PC-9 (cell line): ENCODE data around the gene CPED1. TPM values are rescaled to one million over a fixed set of nuclear protein-coding genes. Genes with fewer than 3 reads are reported as not detected.

Source experiments
- BruUV-seq: library from RNA; stranded (reverse); fragments of 400-500 nt; replicated peaks from 2 replicates; lab custom pipeline; 2021; lab: Mats Ljungman, UMichigan
- CTCF ChIA-PET: fragments of 300-600 bp; sonication (Branson Sonifier 250); formaldehyde crosslinking; loops from one replicate; lab custom pipeline; 2022; ENCODE audit warnings: antibody characterized with exemption; lab: Charles Lee
- POLR2A ChIA-PET: fragments of 300-600 bp; sonication (Branson Sonifier 250); formaldehyde crosslinking; loops from one replicate; lab custom pipeline; 2022; ENCODE audit warnings: antibody characterized with exemption; ENCODE audit not compliant: unreplicated experiment; lab: Charles Lee
- DNase-seq, 2 experiments: peaks; one replicate each; pipeline versions ENCODE4 v3.0.0 to v3.0.0-alpha.2; 2015 to 2022; ENCODE audit warnings: mixed read lengths in 1 of 2
- H2AFZ ChIP-seq: fragments of 200-600 bp; sonication (generic); 2 replicates; pipeline ENCODE4 v1.8.1; 2017; ENCODE audit warnings: antibody characterized with exemption
- H3F3A ChIP-seq: fragments of 200-600 bp; sonication (generic); 2 replicates; pipeline ENCODE4 v1.8.1; 2017; ENCODE audit warnings: antibody characterized with exemption, mild to moderate bottlenecking, low read depth; ENCODE audit not compliant: insufficient read depth
- H3K27ac ChIP-seq: fragments of 200-600 bp; sonication (generic); 2 replicates; pipeline ENCODE4 v1.6.1; 2016; ENCODE audit warnings: mixed run types
- H3K27me3 ChIP-seq: fragments of 200-600 bp; sonication (generic); 2 replicates; pipeline ENCODE4 v1.6.1; 2016; ENCODE audit warnings: low read depth, mixed run types; ENCODE audit not compliant: insufficient read depth
- H3K36me3 ChIP-seq: fragments of 200-600 bp; sonication (generic); 2 replicates; pipeline ENCODE4 v1.6.1; 2016; ENCODE audit warnings: low read depth, mixed run types
- H3K4me1 ChIP-seq: fragments of 200-600 bp; sonication (generic); replicated peaks from 2 replicates; pipeline ENCODE4 v1.6.1; 2016; ENCODE audit warnings: mixed run types; ENCODE audit not compliant: insufficient read depth
- H3K4me2 ChIP-seq: fragments of 200-600 bp; sonication (generic); 2 replicates; pipeline ENCODE4 v1.6.1; 2017; ENCODE audit warnings: mixed run types
- H3K4me3 ChIP-seq: fragments of 200-600 bp; sonication (generic); 2 replicates; pipeline ENCODE4 v1.6.1; 2016; ENCODE audit warnings: mixed run types
- H3K79me2 ChIP-seq: fragments of 200-600 bp; sonication (generic); 2 replicates; pipeline ENCODE4 v1.6.1; 2017; ENCODE audit warnings: low read depth, mixed run types
- H3K9me2 ChIP-seq: fragments of 200-600 bp; sonication (generic); 2 replicates; pipeline ENCODE4 v1.8.1; 2017; ENCODE audit warnings: mild to moderate bottlenecking; ENCODE audit not compliant: insufficient read depth
- H3K9me3 ChIP-seq: fragments of 200-600 bp; sonication (generic); 2 replicates; pipeline ENCODE4 v1.8.1; 2016; ENCODE audit warnings: low read depth; ENCODE audit not compliant: insufficient read depth
- H4K20me1 ChIP-seq: fragments of 200-600 bp; sonication (generic); 2 replicates; pipeline ENCODE4 v1.8.1; 2017; ENCODE audit not compliant: insufficient read depth
- EZH2 ChIP-seq: fragments of 200-600 bp; sonication (generic); IDR thresholded peaks from 2 replicates; pipeline ENCODE4 v1.8.0; 2017; ENCODE audit warnings: antibody characterized with exemption, low read depth
- intact Hi-C: fragments of 100-400 bp; cut with micrococcal nuclease; formaldehyde crosslinking; loops from one replicate; pipeline ENCODE4 v1.10.0; 2022; ENCODE audit not compliant: unreplicated experiment
- total RNA-seq: library from RNA; stranded (reverse); gene quantifications from 2 replicates; pipeline ENCODE4 v1.2.3, GENCODE V29; 2021
- TF ChIP-seq, protein P1 (sequence below): fragments of 200-600 bp; sonication (generic); conservative IDR thresholded peaks from 2 replicates; pipeline ENCODE4 v1.6.1; 2017; ENCODE audit warnings: mixed run types, antibody characterized with exemption, mild to moderate bottlenecking, moderate library complexity

Gene CPED1
- total RNA-seq, 1 experiment from 2014 or later: 2.4 TPM

GRCh38 chr7:121075952-121076349 lies 87.4 kb downstream of the CPED1 start:
- Histone ChIP-seq H3K27me3 (no peaks in the 10 kb centered on the region), H3K4me1 (no peaks in the 10 kb centered on the region), H4K20me1 (no peaks in the 10 kb centered on the region), H3K27ac (no peak overlapping the region), H3K36me3 (no peaks in the 10 kb centered on the region), H3K4me2 (no peak overlapping the region), H3F3A (no peaks in the 10 kb centered on the region), H3K79me2 (no peaks in the 10 kb centered on the region), H3K9me2 (no peaks in the 10 kb centered on the region), H2AFZ (no peak overlapping the region), H3K9me3 (no peaks in the 10 kb centered on the region), H3K4me3 (no peak overlapping the region)
- intact Hi-C loops: no loop called here
- ChIA-PET POLR2A (interaction anchor here (0.6 kb wide), 2 partner anchors 76 to 126 kb away, joined by 3 to 4 read pairs; partner anchors contain the start of gene ING3), CTCF (interaction anchor here (1.3 kb wide), 1 partner anchor 88 kb away, joined by 3 read pairs; the partner anchor contains the start of gene CPED1)
- no TSS peak for BruUV-seq
- DNase-seq: no peak
- no peak for TF ChIP-seq EZH2
- TF ChIP-seq, protein P1, sequence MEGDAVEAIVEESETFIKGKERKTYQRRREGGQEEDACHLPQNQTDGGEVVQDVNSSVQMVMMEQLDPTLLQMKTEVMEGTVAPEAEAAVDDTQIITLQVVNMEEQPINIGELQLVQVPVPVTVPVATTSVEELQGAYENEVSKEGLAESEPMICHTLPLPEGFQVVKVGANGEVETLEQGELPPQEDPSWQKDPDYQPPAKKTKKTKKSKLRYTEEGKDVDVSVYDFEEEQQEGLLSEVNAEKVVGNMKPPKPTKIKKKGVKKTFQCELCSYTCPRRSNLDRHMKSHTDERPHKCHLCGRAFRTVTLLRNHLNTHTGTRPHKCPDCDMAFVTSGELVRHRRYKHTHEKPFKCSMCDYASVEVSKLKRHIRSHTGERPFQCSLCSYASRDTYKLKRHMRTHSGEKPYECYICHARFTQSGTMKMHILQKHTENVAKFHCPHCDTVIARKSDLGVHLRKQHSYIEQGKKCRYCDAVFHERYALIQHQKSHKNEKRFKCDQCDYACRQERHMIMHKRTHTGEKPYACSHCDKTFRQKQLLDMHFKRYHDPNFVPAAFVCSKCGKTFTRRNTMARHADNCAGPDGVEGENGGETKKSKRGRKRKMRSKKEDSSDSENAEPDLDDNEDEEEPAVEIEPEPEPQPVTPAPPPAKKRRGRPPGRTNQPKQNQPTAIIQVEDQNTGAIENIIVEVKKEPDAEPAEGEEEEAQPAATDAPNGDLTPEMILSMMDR: no peak

DNA sequence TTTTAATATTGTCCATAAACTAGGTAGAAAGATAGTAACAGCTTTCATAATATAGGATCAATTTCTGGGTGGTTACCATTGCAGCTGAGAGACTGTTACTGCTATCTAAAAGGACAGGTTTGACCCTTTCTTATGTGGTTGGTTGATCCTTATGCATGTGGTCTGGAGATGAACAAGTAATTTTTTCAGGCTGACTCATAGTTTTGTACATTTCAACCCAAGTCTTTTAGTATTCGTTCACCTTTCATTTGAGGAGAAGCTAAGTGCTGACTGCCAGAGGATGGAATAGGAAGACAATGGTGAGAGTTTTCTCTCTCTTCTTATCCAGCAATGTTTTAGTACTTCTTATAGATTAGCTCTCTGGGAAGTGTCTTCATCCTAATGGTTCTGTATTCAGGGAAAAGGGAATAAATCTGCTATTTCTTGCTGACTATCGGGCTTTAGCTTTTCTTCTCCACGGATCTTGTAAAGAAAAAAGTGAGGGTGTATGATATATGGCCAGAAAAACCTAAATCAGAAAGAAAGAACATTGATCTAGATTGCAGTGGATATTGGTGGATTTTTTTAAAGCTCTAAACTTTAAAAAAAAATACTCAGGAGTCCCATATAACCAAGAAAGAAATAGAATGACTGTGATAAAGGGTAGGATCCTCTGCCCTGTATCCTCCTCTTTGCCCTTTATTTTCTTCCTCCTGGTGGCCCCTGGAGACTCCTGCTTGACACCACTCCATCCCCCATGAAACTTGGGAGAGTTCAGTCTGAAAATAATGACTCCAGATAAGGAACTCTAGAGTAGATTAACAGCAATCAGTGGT lies 88.0 kb downstream of the CPED1 start:
- Histone ChIP-seq H3K9me2 (no peaks in the 10 kb centered on the region), H3F3A (no peaks in the 10 kb centered on the region), H3K27ac (no peak overlapping the region), H2AFZ (peak overlapping the region; percentile 18; the same call in 1 of the 2 replicates), H3K4me1 (no peaks in the 10 kb centered on the region), H4K20me1 (no peaks in the 10 kb centered on the region), H3K36me3 (no peaks in the 10 kb centered on the region), H3K27me3 (no peaks in the 10 kb centered on the region), H3K79me2 (no peaks in the 10 kb centered on the region), H3K4me3 (no peak overlapping the region), H3K4me2 (no peak overlapping the region), H3K9me3 (no peaks in the 10 kb centered on the region)
- no peak for DNase-seq
- TF ChIP-seq, protein P1: no peak
- no peak for TF ChIP-seq EZH2
- POLR2A ChIA-PET: interaction anchor here (0.6 to 0.7 kb wide), 3 partner anchors 76 to 126 kb away, joined by 3 to 7 read pairs (median 4); partner anchors contain the start of gene ING3
- intact Hi-C loops: no loop called here
- CTCF ChIA-PET: interaction anchor here (0.7 to 1.3 kb wide), 2 partner anchors 87 to 88 kb away, joined by 3 to 4 read pairs; partner anchors contain the start of gene CPED1
- BruUV-seq: TSS peak; percentile 87

DNA sequence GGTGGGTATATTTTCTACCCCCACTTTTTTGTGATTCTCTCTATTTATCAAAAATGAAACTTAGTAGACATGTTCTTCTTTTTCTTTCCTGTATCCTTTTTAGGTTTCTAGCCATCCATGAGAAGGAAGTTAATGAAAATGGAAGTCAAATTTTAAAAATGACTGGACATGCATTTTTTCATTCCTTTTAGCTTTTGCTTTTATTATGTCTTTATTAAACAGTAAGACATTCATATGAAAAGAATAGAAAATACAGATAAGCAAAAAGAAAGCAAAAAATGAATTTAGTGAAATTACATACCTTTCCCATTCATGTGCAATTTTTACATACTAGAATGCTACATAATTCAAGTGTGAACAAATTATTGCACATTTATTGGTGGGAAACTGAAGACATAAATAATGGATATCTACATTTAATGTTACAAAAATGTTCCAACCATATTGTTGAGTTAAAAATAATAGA lies 88.7 kb downstream of the CPED1 start:
- POLR2A ChIA-PET: no interaction called here
- H3K4me2 ChIP-seq: no peak overlapping the region
- no TSS peak for BruUV-seq

More for the DNA sequence above, 88.7 kb downstream of the CPED1 start:
- Histone ChIP-seq H3K27me3 (no peaks in the 10 kb centered on the region), H3K9me3 (no peaks in the 10 kb centered on the region), H3K79me2 (no peaks in the 10 kb centered on the region), H3K36me3 (no peaks in the 10 kb centered on the region), H2AFZ (no peak overlapping the region), H4K20me1 (no peaks in the 10 kb centered on the region), H3F3A (no peaks in the 10 kb centered on the region), H3K27ac (no peak overlapping the region), H3K4me1 (peaks cover under 1% of the 10 kb centered on the region; the same call in 1 of the 2 replicates), H3K4me3 (no peak overlapping the region), H3K9me2 (no peaks in the 10 kb centered on the region)
- CTCF ChIA-PET: no interaction called here
- intact Hi-C loops: no loop called here
- DNase-seq: no peak
- no peak for TF ChIP-seq EZH2
- TF ChIP-seq, protein P1: no peak
